Glutamatergic neuron (in vitro differentiated cells): Measurements from ENCODE around the gene VPS29. TPM values are rescaled to one million over a fixed set of nuclear protein-coding genes. Genes with fewer than 3 reads are reported as not detected.
"Not testable (repeated sequence)": the region's sequence is repeated elsewhere in the genome, so short reads cannot be mapped to it uniquely, and the experiment has no call there.

Experiments
- DNase-seq: peaks from one replicate; pipeline ENCODE4 v3.0.0; 2022
- H3K27ac Mint-ChIP-seq: one replicate; pipeline ENCODE4 v1.8.0; 2020; ENCODE audit warnings: mild to moderate bottlenecking, mixed read lengths, inconsistent platforms; ENCODE audit not compliant: unreplicated experiment
- H3K27me3 Mint-ChIP-seq: one replicate; pipeline ENCODE4 v1.8.0; 2020; ENCODE audit warnings: mild to moderate bottlenecking, moderate library complexity, mixed read lengths, inconsistent platforms; ENCODE audit not compliant: unreplicated experiment
- H3K36me3 Mint-ChIP-seq: one replicate; pipeline ENCODE4 v1.8.0; 2020; ENCODE audit warnings: mild to moderate bottlenecking, mixed read lengths, inconsistent platforms; ENCODE audit not compliant: unreplicated experiment
- H3K4me1 Mint-ChIP-seq: one replicate; pipeline ENCODE4 v1.8.0; 2020; ENCODE audit warnings: mild to moderate bottlenecking, low read depth, mixed read lengths, inconsistent platforms; ENCODE audit not compliant: unreplicated experiment
- H3K4me3 Mint-ChIP-seq: one replicate; pipeline ENCODE4 v1.8.0; 2020; ENCODE audit warnings: mild to moderate bottlenecking, mixed read lengths, inconsistent platforms; ENCODE audit not compliant: unreplicated experiment
- H3K9me3 Mint-ChIP-seq: one replicate; pipeline ENCODE4 v1.8.0; 2020; ENCODE audit warnings: mild to moderate bottlenecking, moderate library complexity, mixed read lengths, inconsistent platforms; ENCODE audit not compliant: unreplicated experiment
- total RNA-seq: library from RNA; stranded (reverse); fragmentation: NEBNext Ultra II Directional; extraction: Animal tissue kit (Norgen Biotek cat#: 25700); gene quantifications from one replicate; pipeline ENCODE4 v1.2.1, GENCODE V29; 2021; ENCODE audit not compliant: unreplicated experiment
- TF ChIP-seq, protein P1 (sequence below): fragments of 200-600 bp; sonication (generic); IDR thresholded peaks from one replicate; pipeline ENCODE4 v1.5.0; 2021; ENCODE audit not compliant: partially characterized antibody, unreplicated experiment

The VPS29 gene
- total RNA-seq, 1 donor from 2014 or later = 94.6 TPM

DNA sequence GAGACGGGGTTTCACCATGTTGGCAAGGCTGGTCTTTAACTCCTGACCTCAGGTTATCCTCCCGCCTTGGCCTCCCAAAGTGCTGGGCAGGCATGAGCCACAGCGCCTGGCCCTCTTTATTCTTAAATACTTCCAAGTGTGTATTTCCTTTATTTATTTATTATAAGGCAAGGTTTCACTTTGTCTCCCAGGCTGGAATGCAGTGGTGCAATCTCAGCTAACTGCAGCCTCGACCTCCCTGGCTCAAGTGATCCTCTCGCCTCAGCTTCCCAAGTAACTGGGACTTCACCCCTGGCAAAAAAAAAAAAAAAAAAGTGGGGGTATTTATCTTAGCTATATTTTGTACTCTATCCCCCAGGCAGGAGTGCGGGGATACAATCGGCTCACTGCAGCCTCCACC is 26.5 kb downstream of the VPS29 start:
- H3K36me3 Mint-ChIP-seq = no peaks in the 10 kb centered on the region
- no peak for DNase-seq
- TF ChIP-seq, protein P1, sequence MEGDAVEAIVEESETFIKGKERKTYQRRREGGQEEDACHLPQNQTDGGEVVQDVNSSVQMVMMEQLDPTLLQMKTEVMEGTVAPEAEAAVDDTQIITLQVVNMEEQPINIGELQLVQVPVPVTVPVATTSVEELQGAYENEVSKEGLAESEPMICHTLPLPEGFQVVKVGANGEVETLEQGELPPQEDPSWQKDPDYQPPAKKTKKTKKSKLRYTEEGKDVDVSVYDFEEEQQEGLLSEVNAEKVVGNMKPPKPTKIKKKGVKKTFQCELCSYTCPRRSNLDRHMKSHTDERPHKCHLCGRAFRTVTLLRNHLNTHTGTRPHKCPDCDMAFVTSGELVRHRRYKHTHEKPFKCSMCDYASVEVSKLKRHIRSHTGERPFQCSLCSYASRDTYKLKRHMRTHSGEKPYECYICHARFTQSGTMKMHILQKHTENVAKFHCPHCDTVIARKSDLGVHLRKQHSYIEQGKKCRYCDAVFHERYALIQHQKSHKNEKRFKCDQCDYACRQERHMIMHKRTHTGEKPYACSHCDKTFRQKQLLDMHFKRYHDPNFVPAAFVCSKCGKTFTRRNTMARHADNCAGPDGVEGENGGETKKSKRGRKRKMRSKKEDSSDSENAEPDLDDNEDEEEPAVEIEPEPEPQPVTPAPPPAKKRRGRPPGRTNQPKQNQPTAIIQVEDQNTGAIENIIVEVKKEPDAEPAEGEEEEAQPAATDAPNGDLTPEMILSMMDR = no peak
- H3K4me1 Mint-ChIP-seq = no peaks in the 10 kb centered on the region
- H3K9me3 Mint-ChIP-seq = no peaks in the 10 kb centered on the region
- no peaks in the 10 kb centered on the region for H3K27me3 Mint-ChIP-seq
- no peak overlapping the region for H3K27ac Mint-ChIP-seq
- no peak overlapping the region for H3K4me3 Mint-ChIP-seq

GRCh38 chr12:110468214-110469048 is 33.5 kb downstream of the VPS29 start, which contains the start of the genes FAM216A and GPN3:
TSS of gene FAM216A (plus strand) at chr12:110468845. CDS start at chr12:110468876, 31 bp downstream.
TSS of gene GPN3 (minus strand) at chr12:110468257. CDS start at chr12:110468203, 54 bp downstream.
- H3K9me3 Mint-ChIP-seq = peaks cover 10% of the 10 kb centered on the region
- peak within 1 kb of the TSS; percentile 96 for H3K27ac Mint-ChIP-seq
- H3K27me3 Mint-ChIP-seq = peaks cover 9% of the 10 kb centered on the region
- peak; percentile 96 for DNase-seq
- peak within 1 kb of the TSS; percentile 100 for H3K4me3 Mint-ChIP-seq
- TF ChIP-seq, protein P1 = no peak
- peaks cover 10% of the 10 kb centered on the region for H3K4me1 Mint-ChIP-seq
- no peaks in the 10 kb centered on the region for H3K36me3 Mint-ChIP-seq

GRCh38 chr12:110467847-110468213 is 34.1 kb downstream of the VPS29 start:
- H3K36me3 Mint-ChIP-seq = no peaks in the 10 kb centered on the region
- TF ChIP-seq, protein P1 = no peak
- no peak for DNase-seq
- H3K4me3 Mint-ChIP-seq = peak overlapping the region; percentile 100
- H3K27me3 Mint-ChIP-seq = peaks cover 9% of the 10 kb centered on the region
- peaks cover 10% of the 10 kb centered on the region for H3K4me1 Mint-ChIP-seq
- peaks cover 10% of the 10 kb centered on the region for H3K9me3 Mint-ChIP-seq
- H3K27ac Mint-ChIP-seq = peak overlapping the region; percentile 96

DNA sequence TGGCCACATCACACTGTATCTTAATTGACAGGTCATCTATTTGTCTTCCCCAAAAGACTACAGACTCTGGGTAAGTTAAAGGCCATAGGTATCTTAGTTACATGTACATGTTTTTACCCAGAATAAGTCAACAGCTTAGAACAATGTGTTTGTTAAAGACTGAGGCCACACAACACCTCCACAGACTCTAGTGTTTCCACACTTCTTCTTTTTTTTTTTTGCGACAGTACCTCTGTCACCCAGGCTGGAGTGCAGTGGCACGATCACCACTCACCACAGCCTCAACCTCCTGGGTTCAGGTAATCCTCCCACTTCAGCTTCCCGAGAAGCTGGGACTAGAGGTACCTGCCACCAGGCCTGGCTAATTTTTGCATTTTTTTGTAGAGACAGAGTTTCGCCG is 35.1 kb downstream of the VPS29 start:
- TF ChIP-seq, protein P1 = no peak
- peaks cover 10% of the 10 kb centered on the region for H3K9me3 Mint-ChIP-seq
- peak overlapping the region; percentile 100 for H3K4me3 Mint-ChIP-seq
- H3K27ac Mint-ChIP-seq = no peak overlapping the region
- H3K4me1 Mint-ChIP-seq = peaks cover 10% of the 10 kb centered on the region
- H3K36me3 Mint-ChIP-seq = no peaks in the 10 kb centered on the region
- peaks cover 9% of the 10 kb centered on the region for H3K27me3 Mint-ChIP-seq
- DNase-seq = no peak

DNA sequence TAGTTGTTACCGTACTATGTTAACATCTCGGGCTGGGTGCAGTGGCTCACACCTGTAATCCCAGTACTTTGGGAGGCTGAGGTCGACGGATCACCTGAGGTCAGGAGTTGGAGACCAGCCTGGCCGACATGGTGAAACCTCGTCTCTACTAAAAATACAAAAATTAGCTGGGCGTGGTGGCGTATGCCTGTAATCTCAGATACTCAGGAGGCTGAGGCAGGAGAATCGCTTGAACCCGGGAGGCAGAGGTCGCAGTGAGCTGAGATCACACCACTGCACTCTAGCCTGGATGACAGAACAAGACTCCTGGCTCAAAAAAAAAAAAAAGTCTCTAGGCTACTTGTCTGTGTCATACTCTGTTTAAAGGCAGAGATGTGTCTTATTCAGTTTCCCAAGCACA is 36.1 kb downstream of the VPS29 start:
- not testable (repeated sequence) for H3K27ac Mint-ChIP-seq, DNase-seq, H3K27me3 Mint-ChIP-seq, H3K4me3 Mint-ChIP-seq, H3K4me1 Mint-ChIP-seq, H3K36me3 Mint-ChIP-seq
- H3K9me3 Mint-ChIP-seq = peaks cover 10% of the 10 kb centered on the region
